Stimulated activated CD4-positive, alpha-beta T cell treated with anti-CD3 and anti-CD28 coated beads, TNF-alpha, amount 100 ng/mL, for 24 hours (primary cell): ENCODE measurements around the gene FANK1.
"Not testable (repeated sequence)": the region's sequence is repeated elsewhere in the genome, so short reads cannot be mapped to it uniquely, and the experiment has no call there.

Experiments
- DNase-seq, 3 experiments: peaks; one replicate each; pipeline ENCODE4 v3.0.0-alpha.2; 2020; ENCODE audit warnings: low read depth in 3 of 3

Gene FANK1

DNA sequence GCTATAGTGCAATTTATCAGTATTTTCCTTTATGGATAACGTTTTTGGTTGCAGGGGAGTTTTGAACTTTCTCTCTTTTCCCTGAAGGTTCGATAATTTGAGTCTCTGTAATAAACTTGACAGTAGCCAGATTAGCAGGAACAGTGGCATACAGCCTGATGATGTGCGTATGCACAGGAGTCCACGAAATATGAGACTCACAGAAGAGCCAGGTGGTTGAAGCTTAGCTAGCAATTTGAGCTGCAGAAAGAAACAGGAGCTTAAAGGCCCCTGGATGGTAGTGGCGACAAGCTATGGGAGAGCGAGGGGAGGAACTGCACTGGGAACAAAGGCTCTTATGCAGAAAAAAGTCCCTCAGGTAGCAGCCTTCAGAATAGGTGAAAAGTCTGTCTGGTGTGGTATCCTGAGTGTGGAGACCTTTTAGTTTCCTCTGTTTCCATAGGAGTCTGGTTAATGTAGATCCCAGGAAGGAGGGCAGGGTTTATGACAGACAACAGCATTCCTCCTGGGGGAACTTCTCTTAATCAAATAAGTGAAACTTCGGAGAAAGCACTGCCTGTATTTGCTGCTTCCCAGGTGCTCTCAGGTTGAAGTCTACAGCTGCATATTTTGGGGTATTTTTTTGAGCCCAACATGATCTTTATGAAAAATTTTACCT is 32.7 kb downstream of the FANK1 start:
- DNase-seq, result no peak

DNA sequence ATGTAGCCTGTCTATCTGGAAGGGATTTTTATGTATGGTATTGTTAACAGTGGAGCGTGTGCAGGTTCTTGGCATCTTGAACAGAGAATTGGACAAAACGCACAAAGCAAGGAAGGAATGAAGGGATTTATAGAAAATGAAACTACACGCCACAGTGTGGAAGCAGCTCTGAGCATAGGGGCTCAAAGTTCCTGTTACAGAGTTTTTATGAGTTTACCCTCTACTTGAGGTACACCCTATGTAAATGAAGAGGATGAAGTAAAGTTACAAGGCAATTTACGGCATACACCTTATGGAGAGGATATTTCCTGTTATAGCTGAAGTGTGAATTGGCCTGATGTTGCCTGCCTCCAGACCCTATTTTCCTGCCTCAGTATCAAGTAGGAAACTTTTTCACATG is 33.3 kb downstream of the FANK1 start:
- no peak for DNase-seq

DNA sequence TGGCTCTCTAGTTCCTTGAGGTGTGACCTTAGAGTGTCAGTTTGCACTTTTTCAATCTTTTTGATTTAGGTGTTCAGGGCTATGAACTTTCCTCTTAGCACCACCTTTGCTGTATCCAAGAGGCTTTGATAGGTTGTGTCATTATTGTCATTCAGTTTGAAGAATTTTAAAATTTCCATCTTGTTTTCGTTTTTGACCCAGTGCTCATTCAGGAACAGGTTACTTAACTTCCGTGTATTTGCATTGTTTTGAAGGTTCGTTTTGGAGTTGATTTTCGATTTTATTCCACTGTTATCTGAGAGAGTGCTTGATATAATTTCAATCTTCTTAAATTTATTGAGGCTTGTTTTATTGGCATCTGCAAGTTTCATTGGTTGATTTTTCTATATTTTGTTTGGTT is 37.3 kb downstream of the FANK1 start:
- DNase-seq, result no peak

DNA sequence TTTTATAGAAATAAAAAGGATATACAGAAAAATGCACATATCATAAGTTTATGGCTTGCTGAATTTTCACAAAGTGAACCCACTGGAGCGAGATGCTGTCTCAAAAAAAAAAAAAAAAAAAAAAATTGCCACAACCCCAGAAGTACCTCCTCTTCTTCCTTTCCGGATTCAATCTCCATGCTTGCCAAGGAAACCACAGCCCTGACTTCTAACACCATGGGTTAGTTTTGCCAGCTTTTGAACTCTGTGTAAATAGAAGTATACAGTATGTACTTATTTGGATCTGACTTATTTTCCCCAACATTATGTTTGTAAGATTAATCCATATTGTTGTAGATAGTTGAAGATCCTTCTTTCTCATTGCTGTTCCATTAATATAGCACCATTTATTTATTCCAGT is 40.0 kb downstream of the FANK1 start:
- DNase-seq, result no peak

DNA sequence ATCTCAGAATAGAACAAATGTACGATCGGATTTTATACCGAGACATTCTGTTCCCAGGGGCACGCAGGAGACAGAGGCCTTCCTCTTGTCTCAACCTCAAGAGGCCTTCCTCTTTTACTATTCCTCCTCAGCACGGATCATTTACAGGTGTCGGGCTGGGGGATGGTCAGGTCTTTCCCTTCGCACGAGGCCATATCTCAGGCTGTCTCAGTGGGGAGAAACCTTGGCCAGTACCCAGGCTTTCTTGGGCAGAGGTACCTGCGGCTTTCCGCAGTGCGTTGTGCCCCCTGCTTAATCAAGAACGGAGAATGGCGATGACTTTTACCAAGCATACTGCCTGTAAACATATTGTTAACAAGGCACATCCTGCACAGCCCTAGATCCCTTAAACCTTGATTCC is 44.2 kb downstream of the FANK1 start:
- DNase-seq, result no peak

DNA sequence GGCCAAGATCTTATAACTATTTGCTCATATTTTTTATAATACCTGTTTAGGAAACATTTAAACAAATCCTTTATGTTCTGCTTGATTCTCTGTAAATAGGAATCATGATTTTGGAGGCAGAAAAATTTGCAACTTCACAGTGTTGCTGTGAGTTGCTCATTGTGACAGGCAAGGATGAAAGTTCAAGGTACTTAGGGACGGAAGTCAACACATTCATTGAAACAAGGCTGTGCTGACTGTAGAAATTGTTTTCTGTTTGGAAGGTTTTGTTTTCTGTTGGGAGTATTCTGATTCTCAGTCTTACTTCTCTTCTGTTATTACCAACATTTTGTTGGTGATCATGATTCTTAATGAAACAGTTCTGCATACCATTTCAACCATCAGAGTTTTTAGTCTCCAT is 54.9 kb downstream of the FANK1 start:
- DNase-seq, result no peak

DNA sequence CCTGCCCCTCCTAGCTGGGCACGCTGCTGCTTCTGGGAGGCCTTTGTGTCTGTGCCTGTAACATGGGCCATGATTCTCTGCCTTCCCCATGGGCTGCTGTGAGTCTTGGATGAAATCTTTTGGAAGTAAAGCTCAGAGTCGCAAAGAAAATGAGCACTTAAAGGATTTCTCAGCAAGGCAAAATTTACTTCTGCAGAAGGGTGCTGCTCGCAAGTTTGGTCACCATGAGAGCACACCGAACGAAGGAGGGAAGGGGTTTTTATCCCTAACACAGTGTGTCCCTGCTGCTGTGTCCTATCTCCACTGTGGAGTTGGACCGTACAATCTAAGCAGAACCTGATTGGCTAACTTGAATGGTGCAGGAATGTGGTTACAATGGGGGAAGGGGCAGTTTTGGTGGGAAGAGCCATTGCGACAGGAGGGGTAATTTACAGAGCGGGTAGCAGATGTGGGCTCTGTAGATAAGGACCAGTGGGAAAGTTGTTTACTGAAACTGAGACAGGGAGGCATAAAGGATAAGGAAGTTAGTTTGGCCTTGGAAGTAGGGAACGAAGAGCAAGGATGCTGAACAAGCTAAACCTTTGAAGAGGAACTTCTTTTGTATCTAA is 57.5 kb downstream of the FANK1 start:
- no peak for DNase-seq

DNA sequence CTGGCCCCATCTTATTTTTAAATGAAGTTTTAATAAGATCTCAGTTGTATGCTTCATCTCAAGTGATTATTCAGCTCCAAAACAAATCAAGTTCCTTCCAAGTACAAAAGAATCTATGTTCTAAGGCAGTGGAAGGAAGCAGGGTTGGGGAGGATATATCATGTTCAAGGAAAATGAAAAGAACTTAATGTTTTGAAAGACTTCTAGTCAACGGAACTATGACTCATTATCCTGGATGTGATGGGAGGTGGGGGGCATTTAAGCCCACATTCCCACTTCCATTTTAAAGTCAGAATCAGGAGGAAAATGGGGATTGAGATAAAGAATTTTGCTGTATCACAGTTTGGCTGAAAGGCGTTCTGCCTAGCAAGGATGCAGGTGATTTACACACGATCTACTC is 59.4 kb downstream of the FANK1 start:
- DNase-seq, result no peak

DNA sequence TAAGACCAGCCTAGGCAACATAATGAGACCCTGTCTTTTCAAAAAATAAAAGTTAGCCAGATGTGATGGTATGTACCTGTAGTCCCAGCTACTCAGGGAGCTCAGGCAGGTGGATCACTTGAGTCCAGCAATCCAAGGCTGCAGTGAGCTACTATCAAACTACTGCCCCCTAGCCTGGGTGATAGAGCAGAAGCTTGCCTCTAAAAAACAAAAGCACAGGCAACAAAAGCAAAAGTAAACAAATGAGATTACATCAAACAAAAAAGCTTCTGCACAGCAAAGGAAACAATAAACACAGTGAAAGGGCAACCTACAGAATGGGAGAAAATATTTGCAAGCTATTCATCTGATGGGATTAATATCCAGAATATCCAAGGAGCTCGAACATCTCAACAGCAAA is 65.4 kb downstream of the FANK1 start:
- no peak for DNase-seq

DNA sequence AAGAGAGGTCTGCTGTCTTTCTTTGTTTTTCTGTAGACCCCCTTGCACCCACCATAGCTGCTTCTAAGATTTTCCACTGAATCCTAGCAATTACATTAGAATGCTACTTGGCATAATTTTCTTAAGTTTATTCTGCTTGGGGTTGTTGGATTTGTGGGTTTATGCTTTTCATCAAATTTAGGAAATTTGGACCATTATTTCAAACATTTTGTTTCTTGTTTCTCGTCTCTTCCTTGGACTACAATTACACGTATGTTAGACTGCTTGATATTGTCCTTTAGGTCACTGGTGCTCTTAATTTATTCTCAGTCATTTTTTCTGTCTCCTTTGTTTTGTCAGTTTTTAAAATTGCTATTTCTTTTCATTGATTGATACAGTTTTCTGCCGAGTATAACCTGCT is 65.8 kb downstream of the FANK1 start:
- no peak for DNase-seq

DNA sequence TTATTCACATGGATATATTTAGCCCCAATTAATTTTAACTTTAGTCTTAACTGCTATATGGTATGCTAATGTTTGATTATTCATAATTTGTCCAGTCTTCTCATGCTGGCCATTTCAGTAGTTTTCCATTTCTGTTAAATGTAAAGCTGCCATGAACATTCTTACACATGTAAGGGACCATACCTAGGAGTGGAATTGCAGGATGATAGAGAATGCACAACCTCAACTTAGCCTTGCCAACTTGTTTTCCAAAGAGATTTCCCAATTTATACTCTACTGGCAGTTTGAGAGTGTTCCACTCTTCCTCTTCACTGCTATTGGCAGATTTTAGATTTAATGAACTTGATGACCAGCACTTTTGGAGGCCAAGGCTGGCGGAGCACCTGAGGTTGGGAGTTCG is 68.2 kb downstream of the FANK1 start:
- DNase-seq, result no peak

DNA sequence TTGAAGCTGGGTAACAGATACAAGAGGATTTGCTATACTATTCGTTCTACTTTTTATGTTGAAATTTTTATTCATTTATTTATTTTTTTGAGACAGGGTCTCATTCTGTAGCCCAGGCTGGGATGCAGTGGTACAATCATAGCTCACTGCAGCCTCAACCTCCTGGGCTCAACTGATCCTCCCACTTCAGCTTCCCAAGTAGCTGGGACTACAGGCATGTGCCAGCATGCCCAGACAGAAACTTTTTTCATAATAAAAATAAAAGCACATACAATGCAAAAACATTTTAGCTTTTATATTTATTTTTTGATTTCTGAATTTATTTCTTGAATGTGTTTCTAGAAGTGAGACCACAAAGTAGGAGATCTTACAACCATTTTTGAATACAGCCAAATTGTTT is 71.2 kb downstream of the FANK1 start:
- DNase-seq, result no peak

DNA sequence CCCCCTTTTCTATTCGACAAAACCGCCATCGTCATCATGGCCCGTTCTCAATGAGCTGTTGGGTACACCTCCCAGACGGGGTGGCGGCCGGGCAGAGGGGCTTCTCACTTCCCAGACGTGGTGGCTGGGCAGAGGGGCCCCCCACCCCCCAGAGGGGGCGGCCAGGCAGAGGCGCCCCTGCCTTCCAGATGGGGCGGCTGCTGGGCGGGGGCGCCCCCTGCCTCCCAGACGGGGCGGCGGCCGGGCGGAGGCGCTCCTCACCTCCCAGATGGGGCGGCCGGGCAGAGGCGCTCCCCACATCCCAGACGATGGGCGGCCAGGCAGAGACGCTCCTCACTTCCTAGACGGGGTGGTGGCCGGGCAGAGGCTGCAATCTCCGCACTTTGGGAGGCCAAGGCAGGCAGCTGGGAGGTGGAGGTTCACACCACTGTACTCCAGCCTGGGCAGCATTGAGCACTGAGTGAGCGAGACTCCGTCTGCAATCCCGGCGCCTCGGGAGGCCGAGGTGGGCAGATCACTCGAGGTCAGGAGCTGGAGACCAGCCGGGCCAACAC is 73.8 kb downstream of the FANK1 start:
- DNase-seq, result not testable (repeated sequence)

DNA sequence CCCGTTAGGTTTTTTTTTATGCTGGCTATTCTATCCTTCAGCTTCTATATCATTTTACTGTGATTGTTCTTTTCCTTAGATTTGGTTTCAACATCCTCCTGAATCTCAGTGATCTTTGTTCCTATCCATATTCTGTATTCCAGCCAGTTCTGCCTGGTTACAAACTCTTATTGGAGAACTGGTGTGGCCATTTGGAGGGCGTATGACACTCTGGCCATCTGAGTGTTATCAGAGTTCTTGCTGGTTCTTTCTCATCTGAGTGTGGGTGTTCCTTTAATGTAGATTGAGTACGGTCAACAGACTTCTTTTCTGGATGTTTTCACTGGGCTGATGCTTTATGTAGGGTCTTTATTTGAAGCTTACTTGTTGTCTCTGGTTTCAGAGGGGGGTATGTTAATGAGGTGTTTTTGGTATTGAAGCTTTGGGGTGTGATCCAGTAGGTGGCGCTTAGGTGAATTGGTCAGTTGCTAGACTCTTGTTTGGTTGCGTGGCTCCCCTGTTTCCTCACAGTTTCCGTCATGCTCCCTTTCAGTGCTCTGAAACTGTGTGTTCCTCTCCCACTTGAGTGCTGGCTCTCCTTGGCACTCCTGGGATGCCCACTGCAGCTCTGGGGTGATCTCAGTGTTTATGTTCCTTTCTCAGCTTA is 80.7 kb downstream of the FANK1 start:
- DNase-seq, result no peak

DNA sequence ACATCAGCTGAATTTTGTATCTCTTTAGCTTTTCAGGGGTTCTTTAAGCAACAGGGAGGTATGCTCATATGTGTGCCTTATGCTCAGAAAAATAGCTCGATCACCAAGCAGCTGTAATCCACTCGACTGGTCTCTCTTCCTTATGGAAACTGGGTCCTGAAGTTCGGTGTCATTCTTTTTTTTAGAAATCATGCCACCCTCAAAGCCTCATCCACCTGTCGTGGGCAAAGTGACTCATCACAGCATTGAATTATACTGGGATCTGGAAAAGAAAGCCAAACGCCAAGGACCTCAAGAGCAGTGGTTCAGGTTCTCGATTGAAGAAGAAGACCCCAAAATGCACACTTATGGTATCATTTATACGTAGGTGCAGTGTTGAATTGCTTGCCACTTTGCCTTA is 83.6 kb downstream of the FANK1 start:
- DNase-seq, result no peak

DNA sequence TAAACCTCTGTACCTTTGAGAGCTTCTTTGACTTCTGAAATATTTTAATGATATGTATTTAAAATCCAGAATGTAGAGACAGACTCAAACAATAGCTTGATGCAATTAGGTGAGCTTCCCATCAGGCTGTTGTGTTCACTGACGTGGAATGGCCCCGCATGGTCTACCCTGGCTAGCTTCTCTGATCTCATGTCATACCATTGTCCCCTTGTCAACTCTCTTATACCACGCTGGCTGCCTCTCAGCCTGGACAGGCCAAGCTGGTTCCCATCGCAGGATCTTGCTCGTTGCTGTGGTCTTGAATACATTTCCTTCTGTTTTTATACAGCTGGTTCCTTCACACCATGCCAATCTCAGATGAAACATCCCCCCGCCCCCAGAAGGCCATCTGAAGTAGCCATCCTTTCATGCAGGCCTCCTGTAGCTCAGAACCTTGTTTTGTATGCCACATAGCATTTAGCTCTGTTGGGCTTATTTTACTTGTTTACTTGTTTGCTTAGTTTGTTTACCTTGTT is 84.2 kb downstream of the FANK1 start:
- DNase-seq, result no peak

DNA sequence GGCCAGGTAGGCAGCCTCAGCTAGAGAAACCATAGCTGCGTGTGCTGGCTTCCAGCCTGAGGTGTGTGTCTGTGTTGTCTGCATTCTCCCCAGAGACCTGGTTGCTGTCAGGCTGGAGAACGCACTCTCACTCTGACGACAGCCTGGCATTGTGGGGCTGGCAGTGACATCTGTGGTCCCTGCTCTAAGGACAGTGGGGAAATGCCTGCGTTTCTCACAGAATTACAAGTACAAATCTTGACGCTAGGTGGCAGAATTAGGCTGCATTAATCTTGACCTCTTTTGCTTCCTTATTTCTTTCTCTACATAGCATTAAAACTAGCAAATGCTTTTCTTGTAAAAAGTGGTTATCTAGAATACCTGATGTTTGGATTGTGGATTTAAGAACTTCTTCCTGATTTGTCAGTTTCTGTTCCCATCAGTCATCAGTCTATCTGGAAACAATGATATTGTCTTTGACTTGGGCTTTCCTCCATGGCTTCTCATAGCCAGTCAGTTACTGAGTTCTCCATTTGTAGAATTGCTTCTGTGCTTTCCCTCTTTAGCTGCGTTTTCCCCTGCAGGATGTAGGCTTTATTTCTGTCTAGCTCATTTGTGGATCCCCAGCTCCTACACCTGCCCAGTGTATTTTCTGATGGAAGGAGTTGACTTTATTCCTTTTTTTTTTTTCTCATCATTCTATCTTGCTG is 86.0 kb downstream of the FANK1 start:
- peak in 1 of 3 experiments; percentile 6 for DNase-seq

DNA sequence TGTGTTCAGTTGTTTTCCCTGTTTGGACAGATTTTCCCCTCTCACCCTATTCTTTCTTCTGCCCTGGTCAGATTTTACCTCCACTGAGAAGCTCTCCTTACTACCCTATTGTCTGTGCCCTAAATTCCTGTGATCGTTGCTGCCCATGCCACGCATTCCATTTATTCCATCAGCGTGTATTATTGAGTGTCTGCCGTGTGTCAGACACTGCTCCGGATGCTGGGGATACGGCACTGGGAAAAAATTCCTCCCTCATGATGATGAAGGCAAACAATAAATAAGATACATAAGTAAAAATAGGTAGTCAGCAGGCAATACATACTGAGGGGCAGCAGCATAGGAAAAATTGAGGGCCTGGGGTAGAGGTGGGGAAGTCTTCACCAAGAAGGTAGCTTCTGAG is 86.8 kb downstream of the FANK1 start:
- no peak for DNase-seq

DNA sequence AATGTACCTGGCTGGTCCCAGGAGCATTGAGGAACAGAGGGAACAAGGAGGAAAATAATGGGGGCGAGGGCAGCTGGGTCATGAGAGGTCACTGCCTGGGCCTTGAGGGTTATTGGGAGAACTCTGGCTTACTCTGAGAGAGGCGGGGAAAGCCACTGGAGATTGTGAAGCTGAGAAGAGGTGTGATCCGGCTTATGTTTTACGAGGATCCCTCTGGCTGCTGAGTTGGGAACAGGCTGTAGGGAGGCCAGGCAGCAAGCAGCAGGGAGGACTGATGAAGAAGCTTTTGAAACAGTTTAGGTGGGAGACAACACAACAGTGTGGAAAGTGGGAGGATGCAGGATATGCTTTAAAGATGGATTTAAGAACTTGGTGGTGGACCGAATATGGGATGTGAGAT is 87.3 kb downstream of the FANK1 start:
- DNase-seq, result no peak

DNA sequence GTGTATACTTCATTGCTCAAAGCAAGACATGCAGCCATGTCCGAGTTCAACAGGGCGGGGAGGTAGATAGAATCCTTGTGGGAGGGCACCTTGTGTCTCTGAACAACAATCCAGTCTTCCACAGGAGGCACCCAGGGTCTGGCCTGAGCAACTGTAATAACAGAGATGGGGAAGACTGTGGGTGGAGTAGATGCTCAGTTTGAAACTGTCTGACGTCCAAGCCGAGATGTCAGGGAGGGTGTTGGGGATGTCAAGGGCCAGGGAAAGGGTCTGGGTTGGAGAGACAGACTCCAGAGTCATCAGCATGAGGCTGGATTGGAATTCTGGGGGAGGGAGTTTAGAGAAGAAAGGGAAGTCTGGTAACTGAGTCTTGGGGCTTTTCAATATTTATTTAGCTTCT is 88.0 kb downstream of the FANK1 start:
- DNase-seq, result no peak

DNA sequence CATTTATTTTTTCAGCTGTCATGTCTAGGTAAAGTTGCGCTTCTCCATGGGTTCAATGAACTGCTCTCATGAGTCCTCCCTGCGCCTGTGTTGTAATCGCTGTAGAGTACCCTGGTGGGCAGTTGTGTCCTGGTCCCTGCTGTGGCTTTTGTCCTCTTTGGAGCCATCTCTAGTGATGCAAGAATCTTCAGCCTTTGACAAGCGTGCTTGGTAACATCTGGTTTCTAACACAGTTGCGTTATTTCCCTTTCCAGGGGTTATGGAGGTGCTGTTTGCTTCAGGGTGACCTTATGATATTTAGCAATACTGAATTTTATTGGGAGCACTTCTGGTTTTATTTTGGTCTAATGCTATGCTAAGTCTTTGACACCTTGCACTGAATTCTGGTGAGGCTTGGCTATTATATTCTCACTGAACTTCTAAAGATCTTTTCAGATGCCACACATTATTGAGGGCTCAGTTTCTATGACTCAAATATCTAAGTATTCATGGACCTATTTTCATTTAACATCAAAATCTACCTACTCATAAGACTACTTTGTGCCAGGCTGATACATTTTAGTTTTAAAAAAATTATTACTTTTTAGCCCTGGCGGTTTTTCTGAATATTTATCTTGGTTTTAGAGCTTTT is 88.6 kb downstream of the FANK1 start:
- no peak for DNase-seq
